Naive thymus-derived CD8-positive, alpha-beta T cell (primary cell): ENCODE results near the gene FXN. TPM values are rescaled to one million over a fixed set of nuclear protein-coding genes. Genes with fewer than 3 reads are reported as not detected.
A peak's percentile ranks its signal among the peaks of the same experiment; 100 is the strongest.
"Not testable (repeated sequence)": the region's sequence is repeated elsewhere in the genome, so short reads cannot be mapped to it uniquely, and the experiment has no call there.

ENCODE experiments used
- ATAC-seq, 2 donors: fragments of 150-1000 bp; cut with Tn5 transposase in 1 of 2; sonication (Bioruptor Pico), chemical (Tn5 transposase) in 1 of 2; 1 replicate in 1 of 2; 2 replicates in 1 of 2; pipeline ENCODE4 v1.10.0; 2021; ENCODE audit warnings: mild to moderate bottlenecking in 2 of 2, moderate library complexity in 2 of 2
- POLR2A ChIA-PET: fragments of 350-600 bp; sonication (Branson Sonifier 250); formaldehyde crosslinking; loops from one replicate; lab custom pipeline; 2021; ENCODE audit warnings: antibody characterized with exemption; lab: Charles Lee
- DNase-seq, 10 donors: peaks; one replicate each; pipeline versions ENCODE4 v3.0.0 to v3.0.0-alpha.2; 2020 to 2022
- H3K27ac Mint-ChIP-seq, 10 donors: one replicate each; pipeline ENCODE4 v1.8.0; 2020 to 2022; ENCODE audit warnings: mild to moderate bottlenecking in 10 of 10, mixed read lengths in 10 of 10, moderate library complexity in 4 of 10, inconsistent platforms in 1 of 10
- H3K27me3 Mint-ChIP-seq, 5 donors: one replicate each; pipeline ENCODE4 v1.8.0; 2021 to 2022; ENCODE audit warnings: mixed read lengths in 5 of 5
- H3K36me3 Mint-ChIP-seq, 3 donors: one replicate each; pipeline ENCODE4 v1.8.0; 2020 to 2022; ENCODE audit warnings: mixed read lengths in 3 of 3, mild to moderate bottlenecking in 2 of 3, inconsistent platforms in 1 of 3
- H3K4me1 Mint-ChIP-seq, 4 donors: one replicate each; pipeline ENCODE4 v1.8.0; 2021 to 2022; ENCODE audit warnings: mixed read lengths in 4 of 4
- H3K4me3 Mint-ChIP-seq, 10 donors: one replicate each; pipeline ENCODE4 v1.8.0; 2020 to 2022; ENCODE audit warnings: mild to moderate bottlenecking in 10 of 10, mixed read lengths in 10 of 10, moderate library complexity in 6 of 10, inconsistent platforms in 1 of 10
- H3K9me3 Mint-ChIP-seq, 9 donors: one replicate each; pipeline ENCODE4 v1.8.0; 2020 to 2022; ENCODE audit warnings: mixed read lengths in 9 of 9, mild to moderate bottlenecking in 3 of 9, inconsistent platforms in 1 of 9, moderate library complexity in 1 of 9
- polyA plus RNA-seq, 3 donors: library from polyadenylated mRNA; unstranded; fragments of 300-500 nt; fragmentation: Illumina TruSeq; gene quantifications; one replicate each; pipeline ENCODE4 v1.2.3, GENCODE V29; 2021
- total RNA-seq, 8 experiments: library from RNA in 2 of 8; stranded (reverse) in 2 of 8; gene quantifications; one replicate each; pipeline ENCODE4 v1.2.3 and lab custom pipeline; 2021 to 2026

FXN gene
- total and polyA plus RNA-seq, 5 experiments from 2014 or later: 19.3 to 78.9 (median 51.2) TPM

- POLR2A ChIA-PET: no interaction called here
- no peak overlapping the region for H3K27ac Mint-ChIP-seq
- peaks cover 0 to 6% (median 0%) of the 10 kb centered on the region in 3 donors for H3K36me3 Mint-ChIP-seq
- H3K4me1 Mint-ChIP-seq: no peaks in the 10 kb centered on the region
- no peaks in the 10 kb centered on the region for H3K9me3 Mint-ChIP-seq
- H3K4me3 Mint-ChIP-seq: no peak overlapping the region
- no peaks in the 10 kb centered on the region for H3K27me3 Mint-ChIP-seq
- no peak for DNase-seq
- ATAC-seq: no peak
Observed at GRCh38 chr9:69093471-69094103, 58.0 kb downstream of the FXN start.

GRCh38 chr9:69094361-69095135 lies 59.0 kb downstream of the FXN start:
- H3K36me3 Mint-ChIP-seq, H3K4me1 Mint-ChIP-seq, POLR2A ChIA-PET: not testable (repeated sequence)

GRCh38 chr9:69097064-69097463 lies 61.5 kb downstream of the FXN start:
- POLR2A ChIA-PET: no interaction called here
- Mint-ChIP-seq H3K27me3 (no peaks in the 10 kb centered on the region), H3K4me3 (no peak overlapping the region), H3K36me3 (peaks cover 0 to 4% (median 4%) of the 10 kb centered on the region in 3 donors), H3K9me3 (no peaks in the 10 kb centered on the region), H3K27ac (no peak overlapping the region), H3K4me1 (peaks cover 0 to 2% (median 0%) of the 10 kb centered on the region in 4 donors)
- ATAC-seq (no peak), DNase-seq (no peak)

More at GRCh38 chr9:69094361-69095135, 59.0 kb downstream of the FXN start:
- H3K27ac Mint-ChIP-seq, DNase-seq, ATAC-seq, H3K4me3 Mint-ChIP-seq, H3K9me3 Mint-ChIP-seq, H3K27me3 Mint-ChIP-seq: not testable (repeated sequence)

GRCh38 chr9:69097923-69098593 lies 62.5 kb downstream of the FXN start:
- ATAC-seq: no peak
- POLR2A ChIA-PET: no interaction called here
- H3K27ac Mint-ChIP-seq: no peak overlapping the region

GRCh38 chr9:69103348-69103996 lies 67.9 kb downstream of the FXN start:
- H3K27me3 Mint-ChIP-seq, H3K9me3 Mint-ChIP-seq, ATAC-seq, H3K4me1 Mint-ChIP-seq, DNase-seq, POLR2A ChIA-PET, H3K36me3 Mint-ChIP-seq, H3K27ac Mint-ChIP-seq, H3K4me3 Mint-ChIP-seq: not testable (repeated sequence)

More at GRCh38 chr9:69097923-69098593, 62.5 kb downstream of the FXN start:
- peaks cover 0 to 4% (median 4%) of the 10 kb centered on the region in 3 donors for H3K36me3 Mint-ChIP-seq
- H3K4me1 Mint-ChIP-seq: peaks cover 0 to 2% (median 0%) of the 10 kb centered on the region in 4 donors
- no peak overlapping the region for H3K4me3 Mint-ChIP-seq
- no peaks in the 10 kb centered on the region for H3K9me3 Mint-ChIP-seq
- H3K27me3 Mint-ChIP-seq: no peaks in the 10 kb centered on the region
- DNase-seq: no peak

GRCh38 chr9:69104830-69105527 lies 69.4 kb downstream of the FXN start:
- POLR2A ChIA-PET: no interaction called here
- Mint-ChIP-seq H3K9me3 (no peaks in the 10 kb centered on the region), H3K4me3 (no peak overlapping the region), H3K36me3 (peaks cover 2 to 4% (median 2%) of the 10 kb centered on the region in 3 donors), H3K27me3 (no peaks in the 10 kb centered on the region), H3K27ac (no peak overlapping the region), H3K4me1 (peaks cover 0 to 2% (median 0%) of the 10 kb centered on the region in 4 donors)
- ATAC-seq (no peak), DNase-seq (no peak)

- POLR2A ChIA-PET: interaction anchor here (0.5 kb wide), 1 partner anchor 22 kb away, joined by 5 read pairs; no protein-coding TSS in a partner anchor
- Mint-ChIP-seq H3K36me3 (peaks cover 0 to 5% (median 2%) of the 10 kb centered on the region in 3 donors), H3K27me3 (no peaks in the 10 kb centered on the region), H3K9me3 (no peaks in the 10 kb centered on the region), H3K4me3 (no peak overlapping the region), H3K27ac (no peak overlapping the region), H3K4me1 (no peaks in the 10 kb centered on the region)
- DNase-seq (no peak), ATAC-seq (no peak)
Observed at GRCh38 chr9:69107771-69108170, 72.2 kb downstream of the FXN start.

GRCh38 chr9:69108706-69109105 lies 73.2 kb downstream of the FXN start:
- ATAC-seq, H3K27ac Mint-ChIP-seq, H3K36me3 Mint-ChIP-seq, H3K4me3 Mint-ChIP-seq, DNase-seq, H3K9me3 Mint-ChIP-seq, H3K27me3 Mint-ChIP-seq, H3K4me1 Mint-ChIP-seq, POLR2A ChIA-PET: not testable (repeated sequence)

- ATAC-seq: no peak
- Mint-ChIP-seq H3K4me1 (no peaks in the 10 kb centered on the region), H3K27me3 (no peaks in the 10 kb centered on the region), H3K27ac (no peak overlapping the region), H3K36me3 (peaks cover 0 to 5% (median 0%) of the 10 kb centered on the region in 3 donors), H3K9me3 (no peaks in the 10 kb centered on the region), H3K4me3 (no peak overlapping the region)
- no peak for DNase-seq
- POLR2A ChIA-PET: no interaction called here
Observed at GRCh38 chr9:69109152-69109551, 73.6 kb downstream of the FXN start.

GRCh38 chr9:69112646-69113045 lies 77.1 kb downstream of the FXN start:
- H3K36me3 Mint-ChIP-seq, POLR2A ChIA-PET, H3K9me3 Mint-ChIP-seq, H3K4me1 Mint-ChIP-seq, DNase-seq, ATAC-seq, H3K4me3 Mint-ChIP-seq, H3K27me3 Mint-ChIP-seq: not testable (repeated sequence)
- H3K27ac Mint-ChIP-seq: peak overlapping the region in 1 of 10 donors; percentile 59

GRCh38 chr9:69115621-69116020 lies 80.1 kb downstream of the FXN start:
- H3K4me3 Mint-ChIP-seq: no peak overlapping the region
- H3K27ac Mint-ChIP-seq: no peak overlapping the region
- H3K9me3 Mint-ChIP-seq: no peaks in the 10 kb centered on the region
- H3K36me3 Mint-ChIP-seq: peaks cover 0 to 3% (median 2%) of the 10 kb centered on the region in 3 donors
- H3K27me3 Mint-ChIP-seq: no peaks in the 10 kb centered on the region
- ATAC-seq (no peak), DNase-seq (no peak)
- POLR2A ChIA-PET: no interaction called here
- peaks cover 0 to 4% (median 2%) of the 10 kb centered on the region in 4 donors for H3K4me1 Mint-ChIP-seq

GRCh38 chr9:69118656-69119055 lies 83.1 kb downstream of the FXN start:
- Mint-ChIP-seq H3K36me3 (peaks cover 0 to 2% (median 0%) of the 10 kb centered on the region in 3 donors), H3K27ac (no peak overlapping the region), H3K4me3 (peak overlapping the region in 1 of 10 donors; percentile 34), H3K27me3 (peaks cover 0 to 2% (median 0%) of the 10 kb centered on the region in 5 donors), H3K4me1 (peaks cover 0 to 16% (median 12%) of the 10 kb centered on the region in 4 donors), H3K9me3 (no peaks in the 10 kb centered on the region)
- DNase-seq (no peak), ATAC-seq (no peak)
- POLR2A ChIA-PET: no interaction called here
